GM23338 (cell line): ENCODE results near the gene PAIP2.

Source experiments
- CREB1 ChIP-seq: fragments of 250-450 bp; sonication (Bioruptor Pico); IDR thresholded peaks from 2 replicates; pipeline ENCODE4 v1.5.0; 2020; ENCODE audit warnings: low read depth, mild to moderate bottlenecking, moderate library complexity
- EZH2 ChIP-seq: fragments of 200-600 bp; sonication (generic); IDR thresholded peaks from one replicate; pipeline ENCODE4 v1.8.0; 2017; ENCODE audit warnings: antibody characterized with exemption, mild to moderate bottlenecking, low read depth; ENCODE audit not compliant: unreplicated experiment
- EZH2phosphoT487 ChIP-seq: fragments of 200-600 bp; sonication (generic); IDR thresholded peaks from one replicate; pipeline ENCODE4 v1.8.1; 2018; ENCODE audit warnings: antibody characterized with exemption; ENCODE audit not compliant: unreplicated experiment
- JUNB ChIP-seq: IDR thresholded peaks from one replicate; pipeline ENCODE4 v1.6.1; 2016; ENCODE audit warnings: antibody characterized with exemption; ENCODE audit not compliant: unreplicated experiment
- NANOG ChIP-seq: IDR thresholded peaks from 2 replicates; pipeline ENCODE4 v1.6.1; 2016; ENCODE audit warnings: antibody characterized with exemption, borderline replicate concordance
- POLR2AphosphoS5 ChIP-seq: IDR thresholded peaks from 2 replicates; pipeline ENCODE4 v1.6.1; 2016; ENCODE audit warnings: antibody characterized with exemption, low read depth
- STAT1 ChIP-seq: IDR thresholded peaks from one replicate; pipeline ENCODE4 v1.6.1; 2016; ENCODE audit warnings: antibody characterized with exemption; ENCODE audit not compliant: unreplicated experiment
- ZNF114 ChIP-seq: fragments of 250-450 bp; sonication (Bioruptor Pico); IDR thresholded peaks from 2 replicates; pipeline ENCODE4 v1.5.0; 2020; ENCODE audit warnings: mild to moderate bottlenecking, moderate library complexity
- ZNF331 ChIP-seq: fragments of 250-450 bp; sonication (Bioruptor Pico); IDR thresholded peaks from 2 replicates; pipeline ENCODE4 v1.5.0; 2020; ENCODE audit warnings: low read depth, mild to moderate bottlenecking, moderate library complexity
- TF ChIP-seq, protein P1 (sequence below), 2 experiments: fragments of 200-600 bp in 1 of 2; sonication (generic) in 1 of 2; conservative IDR thresholded peaks; 2 replicates each; pipeline versions ENCODE4 v1.5.1 to v1.6.1; 2016 to 2017; ENCODE audit warnings: antibody characterized with exemption in 2 of 2, low read depth in 2 of 2, mild to moderate bottlenecking in 2 of 2, moderate library complexity in 1 of 2
- TF ChIP-seq, protein P2 (sequence below): IDR thresholded peaks from one replicate; pipeline ENCODE4 v1.6.1; 2018; ENCODE audit warnings: antibody characterized with exemption; ENCODE audit not compliant: unreplicated experiment
- TF ChIP-seq, protein P3 (sequence below): fragments of 250-450 bp; sonication (Bioruptor Pico); IDR thresholded peaks from 2 replicates; pipeline ENCODE4 v1.5.0; 2020; ENCODE audit warnings: mild to moderate bottlenecking, moderate library complexity
- TF ChIP-seq, protein P4 (sequence below): IDR thresholded peaks from 2 replicates; pipeline ENCODE4 v1.6.1; 2016; ENCODE audit warnings: antibody characterized with exemption

DNA sequence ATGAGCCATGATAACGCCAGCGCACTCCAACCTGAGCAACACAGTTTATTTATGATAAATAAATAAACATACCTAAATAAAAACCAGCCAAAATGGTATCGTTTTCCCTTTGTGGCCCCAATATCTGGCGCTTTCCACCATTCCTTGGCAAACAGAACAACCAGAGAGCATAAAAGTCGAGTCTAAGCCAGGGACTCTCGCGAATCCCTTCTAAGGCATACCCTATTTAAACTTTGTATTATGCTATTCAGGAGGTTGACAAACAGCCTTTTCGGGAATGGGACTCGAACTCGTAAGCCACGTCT lies 48.5 kb upstream of the PAIP2 start:
- TF ChIP-seq, protein P1, sequence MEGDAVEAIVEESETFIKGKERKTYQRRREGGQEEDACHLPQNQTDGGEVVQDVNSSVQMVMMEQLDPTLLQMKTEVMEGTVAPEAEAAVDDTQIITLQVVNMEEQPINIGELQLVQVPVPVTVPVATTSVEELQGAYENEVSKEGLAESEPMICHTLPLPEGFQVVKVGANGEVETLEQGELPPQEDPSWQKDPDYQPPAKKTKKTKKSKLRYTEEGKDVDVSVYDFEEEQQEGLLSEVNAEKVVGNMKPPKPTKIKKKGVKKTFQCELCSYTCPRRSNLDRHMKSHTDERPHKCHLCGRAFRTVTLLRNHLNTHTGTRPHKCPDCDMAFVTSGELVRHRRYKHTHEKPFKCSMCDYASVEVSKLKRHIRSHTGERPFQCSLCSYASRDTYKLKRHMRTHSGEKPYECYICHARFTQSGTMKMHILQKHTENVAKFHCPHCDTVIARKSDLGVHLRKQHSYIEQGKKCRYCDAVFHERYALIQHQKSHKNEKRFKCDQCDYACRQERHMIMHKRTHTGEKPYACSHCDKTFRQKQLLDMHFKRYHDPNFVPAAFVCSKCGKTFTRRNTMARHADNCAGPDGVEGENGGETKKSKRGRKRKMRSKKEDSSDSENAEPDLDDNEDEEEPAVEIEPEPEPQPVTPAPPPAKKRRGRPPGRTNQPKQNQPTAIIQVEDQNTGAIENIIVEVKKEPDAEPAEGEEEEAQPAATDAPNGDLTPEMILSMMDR (conservative IDR thresholded peaks at IDR 0.05; ENCODE audit: low read depth in 2 of 2): no peak
- TF ChIP-seq, protein P2, sequence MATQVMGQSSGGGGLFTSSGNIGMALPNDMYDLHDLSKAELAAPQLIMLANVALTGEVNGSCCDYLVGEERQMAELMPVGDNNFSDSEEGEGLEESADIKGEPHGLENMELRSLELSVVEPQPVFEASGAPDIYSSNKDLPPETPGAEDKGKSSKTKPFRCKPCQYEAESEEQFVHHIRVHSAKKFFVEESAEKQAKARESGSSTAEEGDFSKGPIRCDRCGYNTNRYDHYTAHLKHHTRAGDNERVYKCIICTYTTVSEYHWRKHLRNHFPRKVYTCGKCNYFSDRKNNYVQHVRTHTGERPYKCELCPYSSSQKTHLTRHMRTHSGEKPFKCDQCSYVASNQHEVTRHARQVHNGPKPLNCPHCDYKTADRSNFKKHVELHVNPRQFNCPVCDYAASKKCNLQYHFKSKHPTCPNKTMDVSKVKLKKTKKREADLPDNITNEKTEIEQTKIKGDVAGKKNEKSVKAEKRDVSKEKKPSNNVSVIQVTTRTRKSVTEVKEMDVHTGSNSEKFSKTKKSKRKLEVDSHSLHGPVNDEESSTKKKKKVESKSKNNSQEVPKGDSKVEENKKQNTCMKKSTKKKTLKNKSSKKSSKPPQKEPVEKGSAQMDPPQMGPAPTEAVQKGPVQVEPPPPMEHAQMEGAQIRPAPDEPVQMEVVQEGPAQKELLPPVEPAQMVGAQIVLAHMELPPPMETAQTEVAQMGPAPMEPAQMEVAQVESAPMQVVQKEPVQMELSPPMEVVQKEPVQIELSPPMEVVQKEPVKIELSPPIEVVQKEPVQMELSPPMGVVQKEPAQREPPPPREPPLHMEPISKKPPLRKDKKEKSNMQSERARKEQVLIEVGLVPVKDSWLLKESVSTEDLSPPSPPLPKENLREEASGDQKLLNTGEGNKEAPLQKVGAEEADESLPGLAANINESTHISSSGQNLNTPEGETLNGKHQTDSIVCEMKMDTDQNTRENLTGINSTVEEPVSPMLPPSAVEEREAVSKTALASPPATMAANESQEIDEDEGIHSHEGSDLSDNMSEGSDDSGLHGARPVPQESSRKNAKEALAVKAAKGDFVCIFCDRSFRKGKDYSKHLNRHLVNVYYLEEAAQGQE: no peak
- no peak for TF ChIP-seq EZH2phosphoT487
- no peak for TF ChIP-seq CREB1 (CRISPR knock-in tag)
- no peak for TF ChIP-seq EZH2
- TF ChIP-seq POLR2AphosphoS5: no peak
- no peak for TF ChIP-seq NANOG
- no peak for TF ChIP-seq JUNB
- TF ChIP-seq ZNF114 (CRISPR knock-in tag): no peak
- TF ChIP-seq, protein P3, sequence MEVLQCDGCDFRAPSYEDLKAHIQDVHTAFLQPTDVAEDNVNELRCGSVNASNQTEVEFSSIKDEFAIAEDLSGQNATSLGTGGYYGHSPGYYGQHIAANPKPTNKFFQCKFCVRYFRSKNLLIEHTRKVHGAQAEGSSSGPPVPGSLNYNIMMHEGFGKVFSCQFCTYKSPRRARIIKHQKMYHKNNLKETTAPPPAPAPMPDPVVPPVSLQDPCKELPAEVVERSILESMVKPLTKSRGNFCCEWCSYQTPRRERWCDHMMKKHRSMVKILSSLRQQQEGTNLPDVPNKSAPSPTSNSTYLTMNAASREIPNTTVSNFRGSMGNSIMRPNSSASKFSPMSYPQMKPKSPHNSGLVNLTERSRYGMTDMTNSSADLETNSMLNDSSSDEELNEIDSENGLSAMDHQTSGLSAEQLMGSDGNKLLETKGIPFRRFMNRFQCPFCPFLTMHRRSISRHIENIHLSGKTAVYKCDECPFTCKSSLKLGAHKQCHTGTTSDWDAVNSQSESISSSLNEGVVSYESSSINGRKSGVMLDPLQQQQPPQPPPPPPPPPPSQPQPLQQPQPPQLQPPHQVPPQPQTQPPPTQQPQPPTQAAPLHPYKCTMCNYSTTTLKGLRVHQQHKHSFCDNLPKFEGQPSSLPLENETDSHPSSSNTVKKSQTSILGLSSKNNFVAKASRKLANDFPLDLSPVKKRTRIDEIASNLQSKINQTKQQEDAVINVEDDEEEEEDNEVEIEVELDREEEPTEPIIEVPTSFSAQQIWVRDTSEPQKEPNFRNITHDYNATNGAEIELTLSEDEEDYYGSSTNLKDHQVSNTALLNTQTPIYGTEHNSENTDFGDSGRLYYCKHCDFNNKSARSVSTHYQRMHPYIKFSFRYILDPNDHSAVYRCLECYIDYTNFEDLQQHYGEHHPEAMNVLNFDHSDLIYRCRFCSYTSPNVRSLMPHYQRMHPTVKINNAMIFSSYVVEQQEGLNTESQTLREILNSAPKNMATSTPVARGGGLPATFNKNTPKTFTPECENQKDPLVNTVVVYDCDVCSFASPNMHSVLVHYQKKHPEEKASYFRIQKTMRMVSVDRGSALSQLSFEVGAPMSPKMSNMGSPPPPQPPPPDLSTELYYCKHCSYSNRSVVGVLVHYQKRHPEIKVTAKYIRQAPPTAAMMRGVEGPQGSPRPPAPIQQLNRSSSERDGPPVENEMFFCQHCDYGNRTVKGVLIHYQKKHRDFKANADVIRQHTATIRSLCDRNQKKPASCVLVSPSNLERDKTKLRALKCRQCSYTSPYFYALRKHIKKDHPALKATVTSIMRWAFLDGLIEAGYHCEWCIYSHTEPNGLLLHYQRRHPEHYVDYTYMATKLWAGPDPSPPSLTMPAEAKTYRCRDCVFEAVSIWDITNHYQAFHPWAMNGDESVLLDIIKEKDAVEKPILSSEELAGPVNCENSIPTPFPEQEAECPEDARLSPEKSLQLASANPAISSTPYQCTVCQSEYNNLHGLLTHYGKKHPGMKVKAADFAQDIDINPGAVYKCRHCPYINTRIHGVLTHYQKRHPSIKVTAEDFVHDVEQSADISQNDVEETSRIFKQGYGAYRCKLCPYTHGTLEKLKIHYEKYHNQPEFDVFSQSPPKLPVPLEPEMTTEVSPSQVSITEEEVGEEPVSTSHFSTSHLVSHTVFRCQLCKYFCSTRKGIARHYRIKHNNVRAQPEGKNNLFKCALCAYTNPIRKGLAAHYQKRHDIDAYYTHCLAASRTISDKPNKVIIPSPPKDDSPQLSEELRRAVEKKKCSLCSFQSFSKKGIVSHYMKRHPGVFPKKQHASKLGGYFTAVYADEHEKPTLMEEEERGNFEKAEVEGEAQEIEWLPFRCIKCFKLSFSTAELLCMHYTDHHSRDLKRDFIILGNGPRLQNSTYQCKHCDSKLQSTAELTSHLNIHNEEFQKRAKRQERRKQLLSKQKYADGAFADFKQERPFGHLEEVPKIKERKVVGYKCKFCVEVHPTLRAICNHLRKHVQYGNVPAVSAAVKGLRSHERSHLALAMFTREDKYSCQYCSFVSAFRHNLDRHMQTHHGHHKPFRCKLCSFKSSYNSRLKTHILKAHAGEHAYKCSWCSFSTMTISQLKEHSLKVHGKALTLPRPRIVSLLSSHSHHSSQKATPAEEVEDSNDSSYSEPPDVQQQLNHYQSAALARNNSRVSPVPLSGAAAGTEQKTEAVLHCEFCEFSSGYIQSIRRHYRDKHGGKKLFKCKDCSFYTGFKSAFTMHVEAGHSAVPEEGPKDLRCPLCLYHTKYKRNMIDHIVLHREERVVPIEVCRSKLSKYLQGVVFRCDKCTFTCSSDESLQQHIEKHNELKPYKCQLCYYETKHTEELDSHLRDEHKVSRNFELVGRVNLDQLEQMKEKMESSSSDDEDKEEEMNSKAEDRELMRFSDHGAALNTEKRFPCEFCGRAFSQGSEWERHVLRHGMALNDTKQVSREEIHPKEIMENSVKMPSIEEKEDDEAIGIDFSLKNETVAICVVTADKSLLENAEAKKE (CRISPR knock-in tag): no peak
- no peak for TF ChIP-seq ZNF331 (CRISPR knock-in tag)
- no peak for TF ChIP-seq STAT1
- TF ChIP-seq, protein P4, sequence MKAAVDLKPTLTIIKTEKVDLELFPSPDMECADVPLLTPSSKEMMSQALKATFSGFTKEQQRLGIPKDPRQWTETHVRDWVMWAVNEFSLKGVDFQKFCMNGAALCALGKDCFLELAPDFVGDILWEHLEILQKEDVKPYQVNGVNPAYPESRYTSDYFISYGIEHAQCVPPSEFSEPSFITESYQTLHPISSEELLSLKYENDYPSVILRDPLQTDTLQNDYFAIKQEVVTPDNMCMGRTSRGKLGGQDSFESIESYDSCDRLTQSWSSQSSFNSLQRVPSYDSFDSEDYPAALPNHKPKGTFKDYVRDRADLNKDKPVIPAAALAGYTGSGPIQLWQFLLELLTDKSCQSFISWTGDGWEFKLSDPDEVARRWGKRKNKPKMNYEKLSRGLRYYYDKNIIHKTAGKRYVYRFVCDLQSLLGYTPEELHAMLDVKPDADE: no peak
